Gastrocnemius medialis (tissue), 4 donors: ENCODE measurements around the gene LRRC43. TPM values are rescaled to one million over a fixed set of nuclear protein-coding genes. Genes with fewer than 3 reads are reported as not detected.

Experiments used
- ATAC-seq, 2 donors: fragments of 150-250 bp; one replicate each; pipeline ENCODE4 v1.9.1; 2016
- DNase-seq, 2 donors: peaks; one replicate each; pipeline ENCODE4 v3.0.0-alpha.2; 2019
- H3K27ac ChIP-seq, 4 donors: fragments of 200-600 bp; sonication (generic); 1 replicate in 1 of 4; 2 replicates in 3 of 4; pipeline ENCODE4 v1.5.1; 2016 to 2018; ENCODE audit warnings: mild to moderate bottlenecking in 2 of 4, moderate library complexity in 1 of 4
- H3K27me3 ChIP-seq, 3 donors: fragments of 200-600 bp; sonication (generic) in 2 of 3; 1 replicate in 1 of 3; 2 replicates in 2 of 3; pipeline versions ENCODE4 v1.5.1 to v1.6.0; 2016 to 2019; ENCODE audit warnings: mild to moderate bottlenecking in 1 of 3, moderate library complexity in 1 of 3
- H3K36me3 ChIP-seq, 2 donors: fragments of 200-600 bp; sonication (generic) in 1 of 2; one replicate each; pipeline ENCODE4 v1.5.1; 2017 to 2018
- H3K4me1 ChIP-seq, 2 donors: fragments of 200-600 bp; sonication (generic) in 1 of 2; one replicate each; pipeline ENCODE4 v1.5.1; 2016 to 2017; ENCODE audit warnings: mild to moderate bottlenecking in 2 of 2
- H3K4me3 ChIP-seq, 4 donors: fragments of 200-600 bp; sonication (generic) in 3 of 4; 1 replicate in 1 of 4; 2 replicates in 3 of 4; pipeline ENCODE4 v1.5.1; 2016 to 2019; ENCODE audit warnings: mild to moderate bottlenecking in 2 of 4
- H3K9me3 ChIP-seq, 3 donors: fragments of 200-600 bp; sonication (generic) in 2 of 3; 1 replicate in 1 of 3; 2 replicates in 2 of 3; pipeline ENCODE4 v1.5.1; 2016 to 2019
- POLR2A ChIP-seq, 2 donors: fragments of 450-650 bp; IDR thresholded peaks; one replicate each; pipeline ENCODE4 v1.6.1; 2017; ENCODE audit warnings: antibody characterized with exemption in 2 of 2, mild to moderate bottlenecking in 2 of 2, moderate library complexity in 2 of 2
- in situ Hi-C, 4 donors: fragments of 200-750 bp; cut with MboI; loops; one replicate each; pipeline versions ENCODE4 v1.15.0 to v1.8.0; 2017; ENCODE audit warnings: low sequenced_read_pairs in 4 of 4
- intact Hi-C: fragments of 100-400 bp; cut with DNase I; formaldehyde crosslinking; loops from one replicate; pipeline ENCODE4 v1.15.1; 2023; ENCODE audit warnings: low total_unique reads
- total RNA-seq, 4 donors: library from RNA; depleted of rRNA; stranded (reverse); fragments of >200 nt; gene quantifications; one replicate each; pipeline versions ENCODE4 v1.1.0 to v1.2.3, GENCODE V29; 2016
- TF ChIP-seq, protein P1 (sequence below), 5 experiments: fragments of 450-650 bp in 3 of 5; fragments of 200-600 bp in 2 of 5; sonication (generic) in 2 of 5; IDR thresholded peaks in 4 of 5; conservative IDR thresholded peaks in 1 of 5; 1 replicate in 4 of 5; 2 replicates in 1 of 5; pipeline ENCODE4 v1.5.1; 2016 to 2019; ENCODE audit warnings: antibody characterized with exemption in 5 of 5, mild to moderate bottlenecking in 3 of 5, moderate library complexity in 3 of 5

LRRC43 gene
- total RNA-seq, 4 donors from 2014 or later: not detected

DNA sequence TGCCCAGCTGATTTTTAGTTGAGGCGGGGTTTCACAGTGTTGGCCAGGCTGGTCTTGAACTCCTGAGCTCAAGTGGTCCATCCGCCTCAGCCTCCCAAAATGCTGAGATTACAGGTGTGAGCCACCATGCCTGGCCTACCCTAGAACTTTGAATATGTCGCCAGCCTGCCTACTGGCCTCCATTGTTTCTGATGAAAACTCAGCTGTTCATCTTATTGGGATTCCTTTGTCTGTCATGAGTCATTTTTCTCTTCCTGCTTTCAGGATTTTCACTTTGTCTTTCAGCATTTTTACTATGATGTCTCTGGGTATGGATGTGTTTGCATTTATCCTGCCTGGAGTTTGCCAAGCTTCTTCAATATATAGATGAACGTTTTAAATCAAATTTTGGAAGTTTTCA is 12.5 kb downstream of the LRRC43 start:
- in situ Hi-C loops (loop anchor here in 1 of 4 donors (10.0 kb wide), 2 partner anchors 61 to 151 kb away; no protein-coding TSS in a partner anchor), intact Hi-C loops (loop anchor here (10.0 kb wide), 1 partner anchor 281 kb away; the partner anchor contains the start of gene CFAP251)
- H3K4me3 ChIP-seq: no peak overlapping the region
- H3K9me3 ChIP-seq: no peaks in the 10 kb centered on the region
- peaks cover 4 to 8% (median 8%) of the 10 kb centered on the region in 3 donors for H3K27me3 ChIP-seq
- no peaks in the 10 kb centered on the region for H3K4me1 ChIP-seq
- no peak for TF ChIP-seq POLR2A (IDR thresholded peaks at IDR 0.05)
- TF ChIP-seq, protein P1, sequence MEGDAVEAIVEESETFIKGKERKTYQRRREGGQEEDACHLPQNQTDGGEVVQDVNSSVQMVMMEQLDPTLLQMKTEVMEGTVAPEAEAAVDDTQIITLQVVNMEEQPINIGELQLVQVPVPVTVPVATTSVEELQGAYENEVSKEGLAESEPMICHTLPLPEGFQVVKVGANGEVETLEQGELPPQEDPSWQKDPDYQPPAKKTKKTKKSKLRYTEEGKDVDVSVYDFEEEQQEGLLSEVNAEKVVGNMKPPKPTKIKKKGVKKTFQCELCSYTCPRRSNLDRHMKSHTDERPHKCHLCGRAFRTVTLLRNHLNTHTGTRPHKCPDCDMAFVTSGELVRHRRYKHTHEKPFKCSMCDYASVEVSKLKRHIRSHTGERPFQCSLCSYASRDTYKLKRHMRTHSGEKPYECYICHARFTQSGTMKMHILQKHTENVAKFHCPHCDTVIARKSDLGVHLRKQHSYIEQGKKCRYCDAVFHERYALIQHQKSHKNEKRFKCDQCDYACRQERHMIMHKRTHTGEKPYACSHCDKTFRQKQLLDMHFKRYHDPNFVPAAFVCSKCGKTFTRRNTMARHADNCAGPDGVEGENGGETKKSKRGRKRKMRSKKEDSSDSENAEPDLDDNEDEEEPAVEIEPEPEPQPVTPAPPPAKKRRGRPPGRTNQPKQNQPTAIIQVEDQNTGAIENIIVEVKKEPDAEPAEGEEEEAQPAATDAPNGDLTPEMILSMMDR (IDR thresholded peaks at IDR 0.05 in 4 of 5, conservative IDR thresholded peaks at IDR 0.05 in 1 of 5): no peak
- no peak for DNase-seq
- H3K27ac ChIP-seq: no peak overlapping the region
- no peaks in the 10 kb centered on the region for H3K36me3 ChIP-seq
- no peak for ATAC-seq

DNA sequence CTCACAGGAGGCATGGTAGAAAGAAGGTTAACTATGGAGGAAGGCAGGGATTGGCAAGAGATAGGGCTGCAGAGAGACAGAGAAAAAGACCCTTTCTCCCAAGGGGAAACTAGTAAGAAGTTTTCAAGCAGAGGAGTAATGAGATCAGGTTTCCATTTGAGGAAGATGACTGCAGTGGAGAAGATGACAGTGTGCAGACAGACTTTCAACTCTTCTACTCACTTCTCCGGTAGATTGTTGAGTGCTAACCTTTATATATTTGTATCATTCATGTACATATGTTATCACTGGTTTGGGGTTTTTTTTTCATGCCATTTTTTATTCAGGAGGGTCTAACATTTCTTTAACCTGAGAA is 14.7 kb downstream of the LRRC43 start:
- H3K27me3 ChIP-seq: peaks cover 11 to 30% (median 15%) of the 10 kb centered on the region in 3 donors
- no peak for ATAC-seq
- TF ChIP-seq, protein P1 (IDR thresholded peaks at IDR 0.05 in 4 of 5, conservative IDR thresholded peaks at IDR 0.05 in 1 of 5): no peak
- no peak for TF ChIP-seq POLR2A (IDR thresholded peaks at IDR 0.05)
- H3K9me3 ChIP-seq: no peaks in the 10 kb centered on the region
- no peaks in the 10 kb centered on the region for H3K36me3 ChIP-seq
- no peak for DNase-seq
- intact Hi-C loops: loop anchor here (10.0 kb wide), 1 partner anchor 283 kb away; the partner anchor contains the start of gene CFAP251
- no peaks in the 10 kb centered on the region for H3K4me1 ChIP-seq
- in situ Hi-C loops: loop anchor here in 1 of 4 donors (10.0 kb wide), 2 partner anchors 63 to 153 kb away; no protein-coding TSS in a partner anchor
- H3K27ac ChIP-seq: no peak overlapping the region
- no peak overlapping the region for H3K4me3 ChIP-seq

DNA sequence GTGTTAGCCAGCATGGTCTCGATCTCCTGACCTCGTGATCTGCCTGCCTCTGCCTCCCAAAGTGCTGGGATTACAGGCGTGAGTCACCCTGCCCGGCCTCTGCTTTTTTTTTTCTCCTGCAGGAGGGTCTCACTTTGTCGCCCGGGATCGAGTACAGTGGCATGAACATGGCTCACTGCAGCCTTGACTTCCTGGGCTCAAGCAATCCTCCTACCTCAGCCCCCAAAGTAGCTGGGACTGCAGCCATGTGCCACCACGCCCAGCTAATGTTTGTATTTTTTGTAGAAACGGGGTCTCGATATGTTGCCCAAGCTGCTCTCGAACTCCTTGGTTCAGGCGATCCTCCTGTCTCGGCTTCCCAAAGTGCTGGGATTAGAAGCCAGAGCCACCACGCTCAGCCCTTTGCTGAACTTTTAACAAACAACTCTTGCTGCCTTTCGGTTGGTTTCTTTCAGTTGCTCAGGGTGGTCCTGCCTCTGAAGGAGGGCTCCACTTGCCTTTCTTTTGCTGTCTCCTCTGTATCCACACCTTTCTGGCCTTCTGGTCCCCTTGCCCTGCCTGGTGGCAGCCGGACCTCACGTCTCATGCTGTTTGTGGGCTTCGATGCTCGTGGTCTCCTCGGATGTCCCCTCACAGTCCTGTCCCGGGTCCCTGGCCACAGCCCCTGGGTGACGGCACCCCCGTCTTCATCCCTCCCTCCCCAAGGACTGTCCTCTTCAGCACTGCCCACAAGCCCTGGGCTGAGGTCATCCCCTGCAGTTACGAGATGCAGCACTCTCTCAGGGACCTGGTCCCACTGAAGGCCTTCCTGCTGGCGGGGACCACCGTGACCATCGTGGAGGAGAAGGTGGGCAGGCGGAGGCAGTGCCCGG is 16.8 kb downstream of the LRRC43 start:
- intact Hi-C loops: loop anchor here (10.0 kb wide), 1 partner anchor 285 kb away; the partner anchor contains the start of gene CFAP251
- H3K27ac ChIP-seq: no peak overlapping the region
- no peak for DNase-seq
- no peaks in the 10 kb centered on the region for H3K36me3 ChIP-seq
- peaks cover 30 to 51% (median 31%) of the 10 kb centered on the region in 3 donors for H3K27me3 ChIP-seq
- peaks cover 0 to 6% of the 10 kb centered on the region in 2 donors for H3K4me1 ChIP-seq
- H3K4me3 ChIP-seq: no peak overlapping the region
- no peaks in the 10 kb centered on the region for H3K9me3 ChIP-seq
- TF ChIP-seq, protein P1 (IDR thresholded peaks at IDR 0.05 in 4 of 5, conservative IDR thresholded peaks at IDR 0.05 in 1 of 5): no peak
- no peak for TF ChIP-seq POLR2A (IDR thresholded peaks at IDR 0.05)
- ATAC-seq: no peak
- in situ Hi-C loops: loop anchor here in 1 of 4 donors (10.0 kb wide), 2 partner anchors 65 to 155 kb away; no protein-coding TSS in a partner anchor

DNA sequence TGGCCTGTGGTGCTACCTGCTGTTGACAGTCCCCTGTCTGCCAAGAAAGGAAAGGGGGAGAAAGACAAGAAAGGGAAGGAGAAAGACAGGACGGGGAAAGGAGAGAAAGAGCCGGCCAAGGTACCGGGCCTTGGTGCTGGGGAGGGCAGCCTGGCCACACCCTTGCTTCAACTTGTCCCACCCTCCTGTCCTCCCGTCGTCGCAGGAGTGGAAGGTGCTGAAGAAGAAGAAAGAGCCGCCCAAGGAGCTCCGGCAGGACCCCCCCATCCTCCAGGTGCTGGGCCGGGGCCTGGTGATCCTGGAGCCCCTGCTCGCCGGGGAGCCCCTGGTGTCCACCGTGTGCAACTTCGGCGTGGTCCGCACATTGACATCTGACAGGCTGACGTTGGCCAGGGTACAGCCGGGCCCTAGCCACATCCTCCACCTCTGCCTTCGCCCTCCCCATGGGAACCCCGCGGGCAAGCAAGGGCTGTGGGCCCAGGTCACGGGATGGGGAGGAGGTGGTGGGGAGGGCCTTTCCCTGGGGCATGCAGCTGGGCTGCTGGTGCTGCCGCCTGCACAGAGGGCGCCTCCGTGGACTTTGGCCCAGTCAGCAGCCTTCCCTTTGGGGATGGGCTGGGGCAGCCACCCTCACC is 17.7 kb downstream of the LRRC43 start:
- Histone ChIP-seq H3K27me3 (peaks cover 39 to 60% (median 40%) of the 10 kb centered on the region in 3 donors), H3K27ac (no peak overlapping the region), H3K36me3 (no peaks in the 10 kb centered on the region), H3K4me1 (peaks cover 0 to 6% of the 10 kb centered on the region in 2 donors), H3K9me3 (no peaks in the 10 kb centered on the region), H3K4me3 (no peak overlapping the region)
- in situ Hi-C loops (no loop called here), intact Hi-C loops (no loop called here)
- ATAC-seq: no peak
- no peak for DNase-seq
- TF ChIP-seq POLR2A (IDR thresholded peaks at IDR 0.05): no peak
- TF ChIP-seq, protein P1 (IDR thresholded peaks at IDR 0.05 in 4 of 5, conservative IDR thresholded peaks at IDR 0.05 in 1 of 5): no peak
